Measurements from ENCODE around the gene TENT5D.

DNA sequence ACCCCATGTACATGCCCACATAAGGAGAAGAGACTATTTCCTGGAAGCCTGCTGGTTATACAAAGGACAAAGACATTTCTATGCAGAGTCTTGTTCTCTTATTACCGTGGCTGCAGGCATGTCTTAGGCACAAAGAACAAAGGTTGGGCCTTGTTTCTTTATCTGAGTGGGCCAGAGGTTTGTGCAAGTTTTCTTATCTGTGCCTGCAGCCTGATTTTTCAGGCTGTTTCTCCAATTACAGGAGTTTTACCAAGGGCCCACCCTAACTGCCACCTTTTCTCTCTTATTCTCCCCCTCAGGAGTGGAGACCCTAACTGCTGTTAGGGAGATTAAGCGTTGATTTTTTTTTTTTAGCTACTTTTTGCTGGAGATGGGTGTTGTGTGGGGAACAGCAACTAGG lies 3.5 kb downstream of the TENT5D start:
- TF ChIP-seq, protein P1, sequence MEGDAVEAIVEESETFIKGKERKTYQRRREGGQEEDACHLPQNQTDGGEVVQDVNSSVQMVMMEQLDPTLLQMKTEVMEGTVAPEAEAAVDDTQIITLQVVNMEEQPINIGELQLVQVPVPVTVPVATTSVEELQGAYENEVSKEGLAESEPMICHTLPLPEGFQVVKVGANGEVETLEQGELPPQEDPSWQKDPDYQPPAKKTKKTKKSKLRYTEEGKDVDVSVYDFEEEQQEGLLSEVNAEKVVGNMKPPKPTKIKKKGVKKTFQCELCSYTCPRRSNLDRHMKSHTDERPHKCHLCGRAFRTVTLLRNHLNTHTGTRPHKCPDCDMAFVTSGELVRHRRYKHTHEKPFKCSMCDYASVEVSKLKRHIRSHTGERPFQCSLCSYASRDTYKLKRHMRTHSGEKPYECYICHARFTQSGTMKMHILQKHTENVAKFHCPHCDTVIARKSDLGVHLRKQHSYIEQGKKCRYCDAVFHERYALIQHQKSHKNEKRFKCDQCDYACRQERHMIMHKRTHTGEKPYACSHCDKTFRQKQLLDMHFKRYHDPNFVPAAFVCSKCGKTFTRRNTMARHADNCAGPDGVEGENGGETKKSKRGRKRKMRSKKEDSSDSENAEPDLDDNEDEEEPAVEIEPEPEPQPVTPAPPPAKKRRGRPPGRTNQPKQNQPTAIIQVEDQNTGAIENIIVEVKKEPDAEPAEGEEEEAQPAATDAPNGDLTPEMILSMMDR (IDR thresholded peaks at IDR 0.05; ENCODE audit: borderline replicate concordance, extremely low read depth, low read length, poor library complexity, severe bottlenecking) = no peak
- TF ChIP-seq EZH2 (IDR thresholded peaks at IDR 0.05; ENCODE audit: borderline replicate concordance, low read depth, low read length, severe bottlenecking) = no peak
